ENCODE results near the gene POLD2. TPM values are rescaled to one million over a fixed set of nuclear protein-coding genes. Genes with fewer than 3 reads are reported as not detected.

POLD2 gene
- total and polyA plus RNA-seq, 2 donors (not counting 1 experiment from before 2014, with no cell fraction given), result 69.8 to 76.5 TPM

- H3K9me3 ChIP-seq (ENCODE audit: control insufficient read depth, insufficient read depth, low read depth, low read length), result no peaks in the 10 kb centered on the region
- H4K20me1 ChIP-seq (ENCODE audit: control insufficient read depth, extremely low read depth, insufficient read depth, low read length), result no peaks in the 10 kb centered on the region
- H3K79me2 ChIP-seq (ENCODE audit: control insufficient read depth, insufficient read depth, low read length), result no peaks in the 10 kb centered on the region
Observed at GRCh38 chr7:44110719-44111635, 12.4 kb downstream of the POLD2 start.

GRCh38 chr7:44109991-44110390 lies 13.4 kb downstream of the POLD2 start:
- Histone ChIP-seq H3K4me3 (replicated peaks in 1 of 4; ENCODE audit: control extremely low read depth in 1 of 4, insufficient read depth in 1 of 4, low read depth in 3 of 4, low read length in 4 of 4) (no peak overlapping the region), H3K9ac (ENCODE audit: insufficient read depth, low read length) (no peak overlapping the region), H3K9me3 (ENCODE audit: control insufficient read depth, insufficient read depth, low read depth, low read length) (no peaks in the 10 kb centered on the region), H3K36me3 (ENCODE audit: control insufficient read depth, insufficient read depth, low read length) (peaks cover 30% of the 10 kb centered on the region), H3K27ac (ENCODE audit: insufficient read depth, low read length) (no peak overlapping the region), H3K4me2 (ENCODE audit: extremely low read depth, insufficient read depth, low read length) (no peak overlapping the region), H2AFZ (ENCODE audit: low read length) (no peak overlapping the region), H3K79me2 (ENCODE audit: control insufficient read depth, insufficient read depth, low read length) (no peaks in the 10 kb centered on the region), H4K20me1 (ENCODE audit: control insufficient read depth, extremely low read depth, insufficient read depth, low read length) (no peaks in the 10 kb centered on the region), H3K27me3 (ENCODE audit: control insufficient read depth, insufficient read depth, low read length) (no peaks in the 10 kb centered on the region), H3K4me1 (ENCODE audit: control insufficient read depth, extremely low read depth, insufficient read depth, low read length) (peaks cover 11% of the 10 kb centered on the region)
- no peak for DNase-seq (ENCODE audit: low read depth in 2 of 2)
- TF ChIP-seq EZH2 (IDR thresholded peaks at IDR 0.05; ENCODE audit: low read length, missing control alignments), result no peak
- no peak for TF ChIP-seq CTCF (conservative IDR thresholded peaks at IDR 0.05 in 1 of 2, IDR thresholded peaks at IDR 0.05 in 1 of 2; ENCODE audit: low read depth in 1 of 2, low read length in 2 of 2)

More at GRCh38 chr7:44110719-44111635, 12.4 kb downstream of the POLD2 start:
- no peaks in the 10 kb centered on the region for H3K27me3 ChIP-seq (ENCODE audit: control insufficient read depth, insufficient read depth, low read length)
- H3K27ac ChIP-seq (ENCODE audit: insufficient read depth, low read length), result no peak overlapping the region
- H3K36me3 ChIP-seq (ENCODE audit: control insufficient read depth, insufficient read depth, low read length), result peaks cover 30% of the 10 kb centered on the region
- TF ChIP-seq EZH2 (IDR thresholded peaks at IDR 0.05; ENCODE audit: low read length, missing control alignments) (no peak), CTCF (conservative IDR thresholded peaks at IDR 0.05 in 1 of 2, IDR thresholded peaks at IDR 0.05 in 1 of 2; ENCODE audit: low read depth in 1 of 2, low read length in 2 of 2) (no peak)
- H3K9ac ChIP-seq (ENCODE audit: insufficient read depth, low read length), result no peak overlapping the region
- DNase-seq (ENCODE audit: low read depth in 2 of 2), result no peak
- no peak overlapping the region for H2AFZ ChIP-seq (ENCODE audit: low read length)
- H3K4me1 ChIP-seq (ENCODE audit: control insufficient read depth, extremely low read depth, insufficient read depth, low read length), result peaks cover 3% of the 10 kb centered on the region
- no peak overlapping the region for H3K4me3 ChIP-seq (replicated peaks in 1 of 4; ENCODE audit: control extremely low read depth in 1 of 4, insufficient read depth in 1 of 4, low read depth in 3 of 4, low read length in 4 of 4)
- no peak overlapping the region for H3K4me2 ChIP-seq (ENCODE audit: extremely low read depth, insufficient read depth, low read length)

DNA sequence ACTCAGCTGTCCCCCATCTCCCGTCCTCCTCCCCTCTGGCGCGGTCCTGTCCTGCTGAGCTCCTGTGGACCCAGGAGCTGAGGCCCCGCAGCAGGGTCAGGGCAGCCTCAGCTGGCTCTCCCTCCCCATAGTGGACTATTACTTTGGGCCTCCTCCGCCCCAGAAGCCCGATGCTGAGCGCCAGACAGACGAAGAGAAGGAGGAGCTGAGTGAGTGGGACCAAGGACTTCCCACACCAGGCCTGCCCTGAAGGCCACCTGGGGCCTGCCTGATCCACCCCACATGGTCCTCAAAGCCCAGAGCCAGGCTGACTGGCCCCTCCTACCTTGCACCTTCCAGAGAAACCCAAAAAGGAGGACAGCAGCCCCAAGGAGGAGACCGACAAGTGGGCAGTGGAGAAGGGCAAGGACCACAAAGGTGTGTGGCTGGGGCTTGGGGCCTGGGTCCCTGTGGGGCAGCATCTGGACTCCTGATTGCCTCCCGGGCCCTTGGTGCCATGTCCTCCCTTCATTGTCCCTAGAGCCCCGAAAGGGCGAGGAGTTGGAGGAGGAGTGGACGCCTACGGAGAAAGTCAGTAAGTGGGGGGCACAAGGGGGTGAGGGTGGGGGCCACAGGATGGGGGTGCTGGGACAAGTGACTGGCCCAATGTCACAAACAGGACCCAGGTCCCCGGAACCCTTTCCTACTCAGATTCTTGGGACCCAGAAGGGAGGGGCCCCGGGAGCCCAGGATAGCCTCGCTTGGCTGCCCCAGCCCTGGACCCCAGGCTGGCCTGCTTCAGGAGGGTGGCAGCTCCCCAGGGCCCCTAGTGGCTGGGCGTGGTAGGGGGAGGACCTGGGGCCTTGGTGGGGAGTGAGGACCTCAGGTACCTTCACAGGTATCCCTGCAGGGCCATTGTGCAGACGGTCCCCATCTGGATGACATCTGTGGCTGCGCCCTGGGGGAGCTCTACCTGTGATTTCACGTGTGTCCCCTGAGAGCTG lies 14.3 kb downstream of the POLD2 start:
- H3K4me1 ChIP-seq (ENCODE audit: control insufficient read depth, extremely low read depth, insufficient read depth, low read length), result peaks cover 11% of the 10 kb centered on the region
- H3K79me2 ChIP-seq (ENCODE audit: control insufficient read depth, insufficient read depth, low read length), result no peaks in the 10 kb centered on the region
- no peaks in the 10 kb centered on the region for H4K20me1 ChIP-seq (ENCODE audit: control insufficient read depth, extremely low read depth, insufficient read depth, low read length)

More for the DNA sequence above, 14.3 kb downstream of the POLD2 start:
- no peak for DNase-seq (ENCODE audit: low read depth in 2 of 2)
- Histone ChIP-seq H3K4me2 (ENCODE audit: extremely low read depth, insufficient read depth, low read length) (no peak overlapping the region), H3K27ac (ENCODE audit: insufficient read depth, low read length) (no peak overlapping the region), H2AFZ (ENCODE audit: low read length) (no peak overlapping the region), H3K27me3 (ENCODE audit: control insufficient read depth, insufficient read depth, low read length) (no peaks in the 10 kb centered on the region), H3K36me3 (ENCODE audit: control insufficient read depth, insufficient read depth, low read length) (peaks cover 28% of the 10 kb centered on the region), H3K4me3 (replicated peaks in 1 of 4; ENCODE audit: control extremely low read depth in 1 of 4, insufficient read depth in 1 of 4, low read depth in 3 of 4, low read length in 4 of 4) (no peak overlapping the region), H3K9ac (ENCODE audit: insufficient read depth, low read length) (no peak overlapping the region), H3K9me3 (ENCODE audit: control insufficient read depth, insufficient read depth, low read depth, low read length) (no peaks in the 10 kb centered on the region)
- no peak for TF ChIP-seq EZH2 (IDR thresholded peaks at IDR 0.05; ENCODE audit: low read length, missing control alignments)
- no peak for TF ChIP-seq CTCF (conservative IDR thresholded peaks at IDR 0.05 in 1 of 2, IDR thresholded peaks at IDR 0.05 in 1 of 2; ENCODE audit: low read depth in 1 of 2, low read length in 2 of 2)
